Omental fat pad (tissue), 4 donors: ENCODE data around the gene CLEC20A. TPM values are rescaled to one million over a fixed set of nuclear protein-coding genes. Genes with fewer than 3 reads are reported as not detected.
A peak's percentile ranks its signal among the peaks of the same experiment; 100 is the strongest.

Source experiments
- ATAC-seq: fragments of 150-250 bp; one replicate; pipeline ENCODE4 v1.9.1; 2016; ENCODE audit warnings: mild to moderate bottlenecking, moderate library complexity; ENCODE audit not compliant: low FRiP score
- DNase-seq: peaks from one replicate; pipeline ENCODE4 v3.0.0-alpha.2; 2019; ENCODE audit warnings: low spot score
- total RNA-seq, 4 donors: library from RNA; depleted of rRNA; stranded (reverse); fragments of >200 nt; gene quantifications; one replicate each; pipeline ENCODE4 v1.1.0, GENCODE V29; 2016
- TF ChIP-seq, protein P1 (sequence below), 3 donors: fragments of 450-650 bp; IDR thresholded peaks; one replicate each; pipeline ENCODE4 v1.5.1; 2016 to 2017; ENCODE audit warnings: antibody characterized with exemption in 3 of 3, mild to moderate bottlenecking in 3 of 3, moderate library complexity in 2 of 3

Gene CLEC20A
- total RNA-seq, 4 donors from 2014 or later, result not detected

DNA sequence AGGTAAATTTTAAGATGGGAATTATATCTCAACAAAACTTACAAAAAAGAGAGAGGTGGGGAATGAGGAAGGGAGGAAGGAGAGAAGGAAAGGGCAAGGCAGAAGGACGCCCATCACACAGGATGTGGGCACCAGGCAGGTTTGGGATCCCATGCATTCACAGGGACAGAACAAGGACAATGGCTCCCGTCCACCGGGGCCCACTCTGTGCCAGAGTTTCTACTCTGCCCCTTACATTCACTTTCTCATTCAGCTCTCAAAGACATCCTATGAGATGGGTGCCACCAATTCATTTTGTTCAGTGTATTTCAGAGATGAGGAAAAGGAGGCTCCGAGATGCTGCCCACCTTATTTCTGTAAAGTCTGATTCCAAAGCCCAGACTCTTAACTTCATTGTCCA lies 7.4 kb downstream of the CLEC20A start:
- no peak for ATAC-seq

DNA sequence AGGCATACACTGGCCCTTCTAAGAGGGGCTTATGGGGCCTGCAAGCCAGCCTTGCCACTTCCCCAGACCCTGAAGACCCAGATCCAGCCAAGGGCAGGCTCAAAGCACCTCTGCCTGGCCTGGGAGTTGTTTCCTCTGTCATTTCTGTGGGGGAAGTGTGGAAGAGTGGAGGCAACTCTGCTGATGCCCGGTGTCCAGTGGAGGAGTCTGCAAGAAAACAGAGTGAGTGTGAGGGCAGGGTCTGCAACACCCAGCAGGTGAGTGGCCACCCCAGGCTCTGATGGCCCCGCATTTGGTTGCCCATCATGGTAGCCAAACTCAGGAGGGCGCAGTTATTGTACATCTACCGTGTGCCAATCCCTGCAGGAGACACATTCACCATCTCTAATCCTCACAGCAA lies 8.4 kb downstream of the CLEC20A start:
- no peak for DNase-seq
- no peak for ATAC-seq
- TF ChIP-seq, protein P1, sequence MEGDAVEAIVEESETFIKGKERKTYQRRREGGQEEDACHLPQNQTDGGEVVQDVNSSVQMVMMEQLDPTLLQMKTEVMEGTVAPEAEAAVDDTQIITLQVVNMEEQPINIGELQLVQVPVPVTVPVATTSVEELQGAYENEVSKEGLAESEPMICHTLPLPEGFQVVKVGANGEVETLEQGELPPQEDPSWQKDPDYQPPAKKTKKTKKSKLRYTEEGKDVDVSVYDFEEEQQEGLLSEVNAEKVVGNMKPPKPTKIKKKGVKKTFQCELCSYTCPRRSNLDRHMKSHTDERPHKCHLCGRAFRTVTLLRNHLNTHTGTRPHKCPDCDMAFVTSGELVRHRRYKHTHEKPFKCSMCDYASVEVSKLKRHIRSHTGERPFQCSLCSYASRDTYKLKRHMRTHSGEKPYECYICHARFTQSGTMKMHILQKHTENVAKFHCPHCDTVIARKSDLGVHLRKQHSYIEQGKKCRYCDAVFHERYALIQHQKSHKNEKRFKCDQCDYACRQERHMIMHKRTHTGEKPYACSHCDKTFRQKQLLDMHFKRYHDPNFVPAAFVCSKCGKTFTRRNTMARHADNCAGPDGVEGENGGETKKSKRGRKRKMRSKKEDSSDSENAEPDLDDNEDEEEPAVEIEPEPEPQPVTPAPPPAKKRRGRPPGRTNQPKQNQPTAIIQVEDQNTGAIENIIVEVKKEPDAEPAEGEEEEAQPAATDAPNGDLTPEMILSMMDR (IDR thresholded peaks at IDR 0.05), result no peak

More for the DNA sequence above, 7.4 kb downstream of the CLEC20A start:
- DNase-seq, result no peak
- TF ChIP-seq, protein P1 (IDR thresholded peaks at IDR 0.05), result no peak

DNA sequence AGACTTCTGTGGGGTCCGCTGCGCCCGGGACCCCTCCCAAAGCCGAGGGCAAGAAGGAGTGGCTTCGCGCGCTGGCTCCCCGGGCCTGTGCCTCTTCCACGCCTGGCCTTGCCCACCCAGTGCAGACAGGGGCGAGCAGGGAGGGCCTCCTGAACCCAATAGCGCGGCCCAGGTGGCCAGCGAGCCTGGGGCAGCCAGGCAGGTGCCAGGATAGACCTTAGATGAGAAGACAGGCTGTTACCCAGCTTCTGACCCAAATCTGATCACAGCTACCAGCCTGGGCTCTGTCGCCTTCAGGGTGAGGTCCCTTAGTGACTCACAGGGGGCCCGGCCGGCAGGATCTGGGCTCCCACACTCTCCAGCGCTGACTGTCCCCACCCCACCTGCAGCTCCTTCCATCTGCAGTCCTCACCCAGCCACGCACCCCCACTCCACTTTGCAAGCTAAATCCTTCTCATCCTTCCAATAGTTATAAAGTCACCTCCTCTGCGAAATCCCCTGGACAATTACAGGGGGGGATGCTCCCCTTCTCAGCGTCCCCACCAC lies 9.6 kb downstream of the CLEC20A start:
- DNase-seq (no peak), ATAC-seq (no peak)
- TF ChIP-seq, protein P1 (IDR thresholded peaks at IDR 0.05), result no peak

DNA sequence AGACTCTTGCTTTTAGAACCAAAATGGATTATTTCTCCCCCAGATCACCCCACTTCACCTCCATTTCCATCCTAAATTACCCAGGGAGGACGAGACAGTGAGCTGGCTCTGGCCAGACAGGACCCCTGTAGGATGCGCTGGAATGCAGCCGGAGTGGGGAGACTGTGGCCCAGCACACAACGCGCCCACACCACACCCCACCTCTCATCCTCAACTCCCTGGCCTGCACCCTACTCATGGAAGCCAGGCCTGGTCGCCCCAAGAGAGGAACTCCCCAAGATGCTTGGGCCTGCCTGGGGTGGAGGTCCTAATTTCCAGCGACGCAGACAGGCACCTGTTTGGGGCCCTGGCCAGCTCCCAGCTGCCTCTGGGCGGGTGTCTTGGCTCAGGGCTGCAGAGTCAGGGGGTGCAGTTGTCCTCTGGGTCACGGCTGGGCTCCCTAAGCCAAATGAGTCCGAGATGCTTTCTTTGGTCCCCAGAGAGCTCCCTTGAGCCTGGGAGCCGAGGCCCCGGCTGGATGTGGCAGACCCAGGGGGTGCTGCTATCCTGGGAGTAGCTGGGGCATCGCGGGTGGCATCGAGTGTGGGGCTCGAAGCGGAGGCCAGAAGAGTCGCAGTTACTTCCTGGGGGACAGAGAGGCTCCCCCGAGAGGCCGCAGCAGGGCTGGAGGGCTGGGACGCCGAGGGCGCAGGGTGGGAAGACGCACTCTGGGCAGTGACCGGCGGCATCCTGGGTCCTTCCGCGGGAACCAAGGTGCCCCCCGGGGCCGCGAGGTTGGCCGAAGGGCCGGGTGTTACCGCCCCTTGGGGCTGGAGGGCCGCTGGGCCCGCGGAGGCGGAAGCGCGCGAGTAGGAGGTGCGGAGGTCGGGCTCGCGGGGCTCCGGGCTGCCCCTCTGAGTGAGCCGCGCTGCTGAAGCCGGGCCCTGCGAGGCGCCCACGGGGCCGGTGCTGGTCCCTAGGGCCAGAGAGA lies 10.4 kb downstream of the CLEC20A start:
- TF ChIP-seq, protein P1 (IDR thresholded peaks at IDR 0.05), result no peak
- DNase-seq (no peak), ATAC-seq (no peak)

DNA sequence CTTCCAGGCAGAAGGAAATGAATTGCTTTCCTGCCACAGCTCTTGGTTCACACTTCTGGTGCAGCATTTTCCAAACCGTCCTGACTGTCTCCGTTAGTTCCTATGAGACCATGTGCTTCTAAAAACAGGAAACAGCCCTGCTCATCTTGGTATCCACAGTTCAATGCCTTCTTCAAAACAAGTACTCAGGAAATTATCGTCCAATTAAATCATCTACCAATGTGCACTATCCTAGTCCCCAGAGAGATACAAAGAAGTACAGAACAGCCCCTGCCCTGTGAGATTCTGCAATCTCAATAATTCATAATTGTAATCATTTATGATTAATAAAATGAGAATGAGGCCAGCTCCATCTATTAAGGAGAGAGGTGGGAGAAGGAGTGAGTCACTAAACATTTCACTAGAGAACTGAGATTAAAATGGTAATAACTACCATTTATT lies 11.2 kb downstream of the CLEC20A start:
- DNase-seq, result no peak
- peak; percentile 61 for ATAC-seq
- TF ChIP-seq, protein P1 (IDR thresholded peaks at IDR 0.05), result no peak

DNA sequence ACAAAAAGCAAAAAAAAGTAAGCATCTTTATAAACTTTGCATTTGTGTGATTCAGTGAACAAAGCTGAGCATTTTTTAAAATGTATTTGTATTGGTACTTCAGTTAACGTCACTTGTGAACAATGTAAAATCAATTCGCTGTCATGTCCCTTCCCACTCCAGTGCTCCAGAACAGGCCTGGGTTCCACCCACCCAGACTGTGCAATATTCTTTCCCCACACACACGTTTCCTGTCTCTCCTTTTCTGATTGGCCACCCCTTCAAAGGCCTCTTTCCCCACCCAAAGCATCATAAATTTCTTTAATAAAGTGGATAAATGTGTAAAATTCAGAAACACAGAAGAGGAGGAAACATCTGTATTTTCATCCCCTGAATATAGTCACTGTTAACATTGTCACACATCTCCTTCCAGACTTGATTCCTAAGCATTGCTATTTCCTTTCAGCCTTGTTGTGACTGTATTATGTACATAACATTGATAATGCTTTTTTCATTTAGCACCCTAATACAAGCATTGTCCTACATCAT lies 12.0 kb downstream of the CLEC20A start:
- DNase-seq (no peak), ATAC-seq (no peak)
- TF ChIP-seq, protein P1 (IDR thresholded peaks at IDR 0.05), result no peak
